Gastroesophageal sphincter (tissue), 4 donors: Measurements from ENCODE around the gene ZC3HAV1. TPM values are rescaled to one million over a fixed set of nuclear protein-coding genes. Genes with fewer than 3 reads are reported as not detected.

ENCODE experiments used
- total RNA-seq, 4 donors: library from RNA; depleted of rRNA; stranded (reverse); fragments of >200 nt; gene quantifications; one replicate each; pipeline ENCODE4 v1.1.0, GENCODE V29; 2016

Gene ZC3HAV1
- total RNA-seq, 4 donors from 2014 or later = 21.8 to 30.4 (median 27.2) TPM

Other genes with a start within 250 kb of the ZC3HAV1 start
- gene KIAA1549, start 128.3 kb downstream of the ZC3HAV1 start, total RNA-seq = 1 to 10 TPM in 3 of 4 donors, under 1 TPM in 1; 0.93 to 3.8 (median 2.0) TPM
- gene ZC3HAV1L, start 73.7 kb downstream of the ZC3HAV1 start, total RNA-seq = 10 to 100 TPM in 2 of 4 donors, 1 to 10 TPM in 2; 7.3 to 12.4 (median 10.2) TPM
- 10 to 100 TPM in 3 of 4 donors, 1 to 10 TPM in 1; 9.1 to 18.5 (median 12.5) TPM for gene UBN2, start 121.5 kb upstream of the ZC3HAV1 start, total RNA-seq
- 10 to 100 TPM; 16.6 to 18.2 (median 17.3) TPM for gene FMC1, start 231.6 kb upstream of the ZC3HAV1 start, total RNA-seq